GM21529 (cell line): ENCODE results near the gene FAM241A.
"Not testable (repeated sequence)": the region's sequence is repeated elsewhere in the genome, so short reads cannot be mapped to it uniquely, and the experiment has no call there.

Experiments used
- ATAC-seq: cut with Tn5 transposase; IDR thresholded peaks from one replicate; pipeline ENCODE4 v1.9.1; 2021; ENCODE audit not compliant: unreplicated experiment

FAM241A gene

GRCh38 chr4:112136551-112136950 is 8.7 kb upstream of the FAM241A start:
- no peak for ATAC-seq

DNA sequence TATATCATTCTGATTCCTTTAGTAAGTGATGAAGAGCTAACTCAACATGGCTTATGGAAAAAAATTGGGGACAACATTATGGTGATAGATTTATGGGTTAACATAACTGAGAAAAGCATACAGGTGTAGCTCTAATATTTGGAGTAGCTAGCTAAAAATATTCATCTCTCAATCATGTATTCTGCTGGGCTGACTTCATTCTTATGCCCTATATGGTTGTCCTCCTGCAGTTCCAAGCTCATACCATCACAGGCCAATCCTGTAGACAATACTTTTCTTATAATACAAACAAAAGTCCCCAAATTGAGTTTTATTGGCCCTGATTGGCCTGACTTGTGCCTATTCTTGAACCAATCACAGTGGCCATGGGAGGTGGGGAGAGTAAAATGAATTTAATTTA is 6.7 kb upstream of the FAM241A start:
- ATAC-seq = no peak

GRCh38 chr4:112140536-112140935 is 4.7 kb upstream of the FAM241A start:
- ATAC-seq = no peak

GRCh38 chr4:112141366-112142138 is 3.7 kb upstream of the FAM241A start:
- ATAC-seq = no peak

GRCh38 chr4:112142182-112142581 is 3.1 kb upstream of the FAM241A start:
- no peak for ATAC-seq

DNA sequence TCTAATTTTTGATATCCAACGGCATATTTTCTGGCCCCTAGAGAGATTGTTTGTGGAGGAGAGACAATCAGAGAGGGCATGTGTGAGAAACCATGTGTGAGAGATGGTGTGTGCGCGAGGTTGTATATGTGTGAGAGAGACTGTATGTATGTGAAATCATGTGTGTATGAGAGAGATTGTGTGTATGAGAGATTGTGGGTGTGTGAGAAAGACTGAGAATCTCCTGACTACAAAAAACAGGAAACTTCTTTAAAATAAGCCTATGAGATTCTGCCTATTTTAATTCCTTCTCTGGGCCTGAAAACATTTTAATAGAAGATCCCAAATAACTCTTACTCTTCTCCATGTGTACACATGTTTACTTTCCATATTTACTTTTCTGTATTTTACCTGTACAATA is 1.5 kb upstream of the FAM241A start:
- no peak for ATAC-seq

DNA sequence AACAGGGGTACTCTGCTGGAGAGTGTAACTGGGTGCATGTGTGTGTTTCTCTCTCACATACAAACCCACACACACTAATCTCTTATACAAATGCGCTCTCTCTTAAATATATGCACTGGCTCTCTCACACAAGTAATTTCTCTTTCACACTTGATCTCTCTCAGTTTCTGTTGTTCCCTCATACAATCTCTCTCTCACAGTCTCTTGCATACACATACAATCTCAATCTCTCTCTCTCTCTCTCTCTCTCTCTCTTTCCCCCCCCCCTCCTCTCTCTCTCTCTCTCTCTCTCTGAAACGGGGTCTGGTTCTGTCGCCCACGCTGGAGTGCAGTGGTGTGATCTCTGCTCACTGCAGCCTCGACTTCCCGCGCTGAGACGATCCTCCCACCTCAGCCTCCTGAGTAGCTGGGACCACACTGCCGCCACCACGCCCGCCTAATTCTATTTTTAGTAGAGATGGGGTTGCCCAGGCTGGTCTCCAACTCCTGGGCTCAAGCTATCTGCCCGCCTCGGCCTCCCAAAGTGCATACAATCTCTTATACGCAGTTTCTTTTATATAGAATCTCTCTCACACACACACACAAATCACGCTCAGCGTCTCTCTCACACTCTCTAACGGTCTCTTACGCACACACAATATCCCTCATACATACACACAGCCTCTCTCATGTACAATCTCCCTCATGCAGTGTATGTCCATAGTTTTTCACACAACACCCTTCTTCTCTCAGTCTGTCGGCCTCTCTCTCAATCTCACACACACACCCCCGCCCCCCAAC is 518 bp upstream of the FAM241A start:
- no peak for ATAC-seq

DNA sequence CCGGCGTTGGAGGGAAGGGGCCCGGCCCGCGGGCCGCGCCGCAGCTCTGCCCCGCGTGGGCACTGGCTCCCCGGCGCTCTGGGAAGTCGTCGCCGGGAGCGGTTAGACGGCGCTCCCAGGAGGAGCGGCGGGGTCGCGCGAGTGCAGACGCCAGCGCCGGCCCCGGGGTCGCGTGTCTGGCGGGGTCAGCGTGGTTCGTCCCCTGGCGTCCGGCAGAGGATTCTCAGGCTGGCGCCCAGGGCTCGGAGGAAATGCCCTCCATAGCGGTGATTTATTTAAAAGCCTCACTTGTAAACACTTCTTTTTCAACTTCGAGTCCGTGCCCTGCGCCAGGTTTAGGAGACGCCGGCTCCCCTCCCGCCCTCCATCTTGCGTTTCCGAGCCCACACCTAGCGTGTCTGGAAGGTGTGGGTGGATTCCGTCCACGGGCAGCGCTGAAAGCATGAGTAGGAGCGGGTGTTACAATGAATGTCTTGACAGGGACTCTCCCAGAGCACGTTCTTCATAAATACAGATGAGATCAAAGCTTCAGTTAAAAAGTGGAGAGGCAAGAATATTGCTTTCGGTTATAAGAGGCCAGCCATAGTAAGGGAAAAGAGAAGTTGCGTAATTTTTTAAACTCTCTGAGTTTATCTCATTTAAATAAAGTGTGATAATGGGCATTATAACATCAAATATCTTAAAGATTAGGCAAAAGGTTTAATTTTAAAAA is 692 bp downstream of the FAM241A start:
- peak; percentile 56 for ATAC-seq

GRCh38 chr4:112146502-112146813 is 1.2 kb downstream of the FAM241A start:
- ATAC-seq = no peak

- no peak for ATAC-seq
Measured at GRCh38 chr4:112147697-112148096, 2.4 kb downstream of the FAM241A start.

DNA sequence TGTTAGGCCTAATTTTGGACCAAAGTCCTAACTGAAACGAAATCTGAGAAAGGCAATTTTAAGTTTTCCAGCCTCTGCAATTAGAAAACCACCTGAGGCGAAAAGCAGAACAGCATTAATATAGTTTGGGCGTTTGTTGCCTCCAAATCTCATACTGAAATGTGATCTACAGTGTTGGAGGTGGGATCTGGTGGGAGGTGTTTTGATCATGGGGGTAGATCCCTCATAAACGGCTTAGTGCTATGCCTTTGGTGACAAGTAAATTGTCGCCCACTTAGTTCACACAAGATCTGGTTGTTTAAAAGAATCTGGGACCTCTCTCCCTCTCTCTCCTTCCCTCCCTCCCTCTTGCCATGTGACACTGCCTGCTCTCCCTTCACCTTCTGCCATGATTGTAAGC is 5.7 kb downstream of the FAM241A start:
- ATAC-seq = no peak

DNA sequence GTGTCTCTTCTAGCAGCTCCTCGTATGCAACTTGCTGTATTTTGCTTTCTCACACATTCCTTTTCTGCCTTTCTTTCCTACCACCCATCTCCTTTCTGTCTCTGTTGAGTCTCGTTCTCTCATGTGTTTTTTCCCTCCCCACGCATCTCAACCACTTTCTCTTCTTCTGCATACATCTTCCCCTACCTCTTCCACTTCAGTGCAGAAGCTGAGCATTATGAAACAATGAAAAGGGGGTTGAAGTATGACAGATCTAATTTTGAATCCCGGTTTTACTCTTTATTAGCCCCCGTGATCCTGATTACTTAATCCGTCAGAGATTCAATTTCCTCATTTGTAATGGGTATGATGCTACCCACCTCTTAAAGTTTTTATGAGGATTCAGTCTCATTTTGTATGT is 7.3 kb downstream of the FAM241A start:
- ATAC-seq = no peak

DNA sequence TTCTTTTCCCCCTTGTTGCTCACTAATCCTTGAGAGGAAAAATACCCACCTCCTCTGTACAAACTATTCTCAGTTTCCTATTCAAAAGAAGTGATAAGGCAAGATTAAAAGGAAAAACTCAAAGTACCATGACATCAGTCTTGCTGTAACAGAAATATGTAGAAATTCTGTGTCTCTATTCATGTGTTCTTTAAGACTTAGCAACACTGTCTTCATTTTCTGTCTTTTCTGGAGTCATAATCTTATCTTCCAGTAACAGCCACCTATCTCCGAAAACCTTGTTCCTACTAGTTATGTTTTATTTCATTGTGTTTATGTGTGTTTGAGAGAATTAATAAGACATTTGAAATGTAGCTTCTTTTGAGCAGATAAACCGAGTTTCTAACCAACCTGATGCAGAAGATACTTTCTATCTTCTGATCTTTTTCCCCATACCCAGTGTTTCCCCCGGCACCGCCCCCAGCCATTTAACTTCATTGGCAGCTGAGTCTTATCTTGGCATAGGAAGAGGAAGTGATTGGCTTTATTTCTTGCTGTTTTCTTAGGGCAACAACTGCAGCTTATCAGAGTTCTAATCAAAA is 8.0 kb downstream of the FAM241A start:
- ATAC-seq = no peak

- no peak for ATAC-seq
Measured at GRCh38 chr4:112156112-112156511, 10.9 kb downstream of the FAM241A start.

DNA sequence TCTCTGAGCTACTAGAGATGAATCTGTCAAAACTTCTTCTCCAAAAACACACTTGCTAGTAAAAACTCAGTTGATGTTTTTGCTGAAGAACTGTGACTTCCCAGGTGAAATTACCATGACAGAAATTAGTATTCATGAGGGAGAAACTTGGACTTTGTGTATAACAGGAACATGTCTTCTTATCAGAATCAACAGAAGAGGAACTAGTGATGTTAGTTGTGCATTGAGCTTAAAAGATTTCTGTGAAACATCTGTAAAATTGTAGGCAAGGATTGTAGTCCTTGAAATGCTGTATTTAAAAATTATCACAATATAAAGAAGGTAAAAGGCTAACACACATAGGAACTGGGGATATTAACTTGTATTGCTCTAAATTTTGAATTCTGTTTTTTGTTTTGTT is 11.3 kb downstream of the FAM241A start:
- no peak for ATAC-seq

- not testable (repeated sequence) for ATAC-seq
Measured at GRCh38 chr4:112163706-112164105, 18.5 kb downstream of the FAM241A start.

GRCh38 chr4:112167794-112168193 is 22.5 kb downstream of the FAM241A start:
- ATAC-seq = no peak

GRCh38 chr4:112168719-112169500 is 23.7 kb downstream of the FAM241A start:
- no peak for ATAC-seq

DNA sequence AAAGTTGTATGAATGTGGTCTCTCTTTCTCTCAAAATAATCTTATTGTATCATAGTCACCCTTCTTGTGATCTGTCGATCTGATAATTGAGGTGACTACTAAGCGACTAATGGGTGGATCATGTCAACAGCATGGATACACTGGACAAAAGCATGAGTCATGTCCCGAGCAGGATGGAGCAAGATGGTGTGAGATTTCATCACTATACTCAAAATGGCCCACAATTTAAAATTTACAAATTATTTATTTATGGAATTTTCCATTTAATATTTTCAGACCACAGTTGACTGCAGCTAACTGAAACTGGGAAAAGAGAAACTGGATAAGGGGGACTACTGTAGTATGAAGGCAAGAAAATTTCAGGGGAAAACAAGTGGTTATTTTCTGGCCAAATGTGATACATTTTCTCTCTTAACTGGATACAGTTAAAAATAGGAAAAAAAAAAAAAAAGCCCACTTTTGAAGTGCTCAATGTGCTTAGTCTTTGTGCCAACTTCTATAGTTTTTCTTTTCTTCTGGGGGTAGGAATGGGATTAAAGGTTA is 25.3 kb downstream of the FAM241A start:
- no peak for ATAC-seq

DNA sequence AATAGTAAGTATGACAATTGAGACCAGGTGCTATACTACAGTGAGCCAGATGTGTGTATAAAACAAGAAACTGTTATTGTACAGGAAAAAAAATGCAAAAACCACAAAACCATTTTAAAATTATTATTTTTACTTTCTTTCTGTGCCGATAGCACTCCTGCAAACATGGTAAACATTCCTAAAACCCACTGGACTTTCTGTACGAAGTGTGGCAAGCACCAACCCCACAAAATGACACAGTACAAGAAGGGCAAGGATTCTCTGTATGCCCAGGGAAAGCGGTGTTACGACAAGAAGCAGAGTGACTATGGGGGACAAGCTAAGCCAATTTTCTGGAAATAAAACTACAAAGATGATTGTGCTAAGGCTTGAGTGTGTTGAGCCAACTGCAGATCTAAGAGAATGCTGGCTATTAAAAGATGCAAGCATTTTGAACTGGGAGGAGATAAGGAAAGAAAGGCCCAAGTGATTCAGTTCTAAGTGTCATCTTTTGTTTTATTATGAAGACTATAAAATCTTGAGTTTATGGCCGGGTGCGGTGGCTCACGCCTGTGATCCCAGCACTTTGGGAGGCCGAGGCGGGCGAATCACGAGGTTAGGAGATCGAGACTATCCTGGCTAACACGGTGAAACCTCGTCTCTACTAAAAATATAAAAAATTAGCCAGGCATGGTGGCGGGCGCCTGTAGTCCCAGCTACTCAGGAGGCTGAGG is 26.0 kb downstream of the FAM241A start:
- not testable (repeated sequence) for ATAC-seq
